ENCODE data around the gene CDH8. TPM values are rescaled to one million over a fixed set of nuclear protein-coding genes. Genes with fewer than 3 reads are reported as not detected.

CDH8 gene
- total and polyA plus RNA-seq, 2 donors (not counting 3 experiments of a cell fraction or from before 2014, with no cell fraction given): not detected

- Histone ChIP-seq H3K9me1 (replicated peaks; ENCODE audit: control insufficient read depth, extremely low read depth, insufficient read depth, low read length) (no peaks in the 10 kb centered on the region), H3K4me3 (replicated peaks in 1 of 3; ENCODE audit: insufficient read depth in 1 of 3, low read depth in 1 of 3, low read length in 3 of 3) (no peak overlapping the region), H3K4me1 (ENCODE audit: control insufficient read depth, extremely low read depth, insufficient read depth, low read length) (no peaks in the 10 kb centered on the region), H3K4me2 (ENCODE audit: insufficient read depth, low read length) (no peak overlapping the region), H3K27ac (ENCODE audit: insufficient read depth, low read depth, low read length) (no peak overlapping the region), H3K9ac (replicated peaks; ENCODE audit: extremely low read depth, insufficient read depth, low read length) (no peak overlapping the region), H4K20me1 (replicated peaks; ENCODE audit: control insufficient read depth, extremely low read depth, insufficient read depth, low read length) (no peaks in the 10 kb centered on the region), H2AFZ (ENCODE audit: low read depth, low read length) (no peak overlapping the region), H3K9me3 (replicated peaks; ENCODE audit: control insufficient read depth, insufficient read depth, low read length) (peaks cover 2% of the 10 kb centered on the region), H3K79me2 (ENCODE audit: control insufficient read depth, insufficient read depth, low read length) (no peaks in the 10 kb centered on the region), H3K27me3 (ENCODE audit: control insufficient read depth in 2 of 2, insufficient read depth in 2 of 2, low read length in 2 of 2) (no peaks in the 10 kb centered on the region), H3K36me3 (ENCODE audit: control insufficient read depth in 2 of 2, extremely low read depth in 1 of 2, insufficient read depth in 2 of 2, low read length in 2 of 2) (no peaks in the 10 kb centered on the region)
- intact Hi-C loops (cut with micrococcal nuclease): no loop called here
- no TSS peak for BruUV-seq (replicated peaks)
- POLR2A ChIA-PET: no interaction called here
- dilution Hi-C loops (cut with MboI; ENCODE audit: extremely low pct_ligation_motif_present, low sequenced_read_pairs): no loop called here
- TF ChIP-seq POLR2AphosphoS5 (IDR thresholded peaks at IDR 0.05; ENCODE audit: insufficient read depth, low read depth, low read length): no peak
- no peak for TF ChIP-seq GATA2 (IDR thresholded peaks at IDR 0.05; ENCODE audit: insufficient read depth, insufficient read length, low read depth, low read length)
- TF ChIP-seq, protein P1, sequence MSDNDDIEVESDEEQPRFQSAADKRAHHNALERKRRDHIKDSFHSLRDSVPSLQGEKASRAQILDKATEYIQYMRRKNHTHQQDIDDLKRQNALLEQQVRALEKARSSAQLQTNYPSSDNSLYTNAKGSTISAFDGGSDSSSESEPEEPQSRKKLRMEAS (IDR thresholded peaks at IDR 0.05; ENCODE audit: insufficient read depth, insufficient read length): no peak
- TF ChIP-seq POLR2A (IDR thresholded peaks at IDR 0.05; ENCODE audit: low read depth, low read length): no peak
- no peak for TF ChIP-seq JUN (IDR thresholded peaks at IDR 0.05; ENCODE audit: borderline replicate concordance, insufficient read depth, insufficient read length, low read depth)
- no peak for TF ChIP-seq EZH2 (IDR thresholded peaks at IDR 0.05; ENCODE audit: borderline replicate concordance, low read depth, low read length, severe bottlenecking)
- TF ChIP-seq MYC (IDR thresholded peaks at IDR 0.05; ENCODE audit: low read depth, low read length): no peak
- no peak for TF ChIP-seq FOS (IDR thresholded peaks at IDR 0.05; ENCODE audit: borderline replicate concordance, insufficient read depth, low read length)
- no peak for TF ChIP-seq CTCF (IDR thresholded peaks at IDR 0.05; ENCODE audit: extremely low read depth in 1 of 2, insufficient read depth in 1 of 2, low read depth in 1 of 2, low read length in 2 of 2)
- no peak for DNase-seq (ENCODE audit: low read depth, low spot score)
- CTCF ChIA-PET: no interaction called here
- FAIRE-seq: no peak
Measured at GRCh38 chr16:61901689-61902088, 134.5 kb downstream of the CDH8 start.
